GM12891 (cell line): Measurements from ENCODE around the gene SIN3A.

Experiments
- DNase-seq: peaks from one replicate; pipeline ENCODE4 v3.0.0; 2011; ENCODE audit warnings: low spot score; ENCODE audit not compliant: insufficient read length
- FAIRE-seq: peaks from 2 replicates; lab custom pipeline; 2011; peaks lifted over from hg19 to GRCh38; lab: Jason Lieb, UNC
- PAX5 ChIP-seq: IDR thresholded peaks from 2 replicates; pipeline ENCODE4 v1.6.1; 2011; ENCODE audit warnings: low read length, moderate library complexity, mild to moderate bottlenecking; ENCODE audit not compliant: insufficient read depth, severe bottlenecking
- POLR2A ChIP-seq: IDR thresholded peaks from 2 replicates; pipeline ENCODE4 v1.6.1; 2011; ENCODE audit warnings: low read depth, low read length, control low read depth
- POLR2AphosphoS5 ChIP-seq: IDR thresholded peaks from 2 replicates; pipeline ENCODE4 v1.6.1; 2011; ENCODE audit warnings: low read depth, low read length, control low read depth
- POU2F2 ChIP-seq: IDR thresholded peaks from 2 replicates; pipeline ENCODE4 v1.6.1; 2011; ENCODE audit warnings: low read depth, mild to moderate bottlenecking, control low read depth, low read length, moderate library complexity
- SPI1 ChIP-seq: IDR thresholded peaks from 2 replicates; pipeline ENCODE4 v1.6.1; 2011; ENCODE audit warnings: low read depth, low read length, control low read depth
- TAF1 ChIP-seq: IDR thresholded peaks from 2 replicates; pipeline ENCODE4 v1.6.1; 2011; ENCODE audit warnings: low read depth, low read length, control low read depth

Gene SIN3A

DNA sequence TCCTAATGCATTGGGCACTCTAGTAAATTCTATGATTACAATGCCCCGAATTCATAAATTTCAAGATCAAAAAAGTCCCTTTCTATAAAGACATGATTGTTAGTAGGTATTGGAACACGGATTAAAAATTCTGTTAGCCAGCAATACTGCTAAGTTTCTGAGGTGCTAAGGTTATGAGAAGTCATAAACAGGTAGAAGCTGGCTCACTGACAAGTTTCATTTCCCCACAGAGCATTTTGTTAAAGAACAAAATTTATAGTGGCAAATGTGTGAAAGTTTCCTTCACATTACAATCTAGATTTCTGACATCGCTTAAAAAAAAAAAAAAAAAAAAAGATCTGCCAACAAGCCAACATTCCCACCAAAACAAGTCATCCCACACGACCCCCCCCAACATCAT, 70.7 kb downstream of the SIN3A start:
- DNase-seq, result no peak
- TF ChIP-seq POLR2A (no peak), SPI1 (peak; percentile 65), POLR2AphosphoS5 (no peak)
- FAIRE-seq, result no peak

DNA sequence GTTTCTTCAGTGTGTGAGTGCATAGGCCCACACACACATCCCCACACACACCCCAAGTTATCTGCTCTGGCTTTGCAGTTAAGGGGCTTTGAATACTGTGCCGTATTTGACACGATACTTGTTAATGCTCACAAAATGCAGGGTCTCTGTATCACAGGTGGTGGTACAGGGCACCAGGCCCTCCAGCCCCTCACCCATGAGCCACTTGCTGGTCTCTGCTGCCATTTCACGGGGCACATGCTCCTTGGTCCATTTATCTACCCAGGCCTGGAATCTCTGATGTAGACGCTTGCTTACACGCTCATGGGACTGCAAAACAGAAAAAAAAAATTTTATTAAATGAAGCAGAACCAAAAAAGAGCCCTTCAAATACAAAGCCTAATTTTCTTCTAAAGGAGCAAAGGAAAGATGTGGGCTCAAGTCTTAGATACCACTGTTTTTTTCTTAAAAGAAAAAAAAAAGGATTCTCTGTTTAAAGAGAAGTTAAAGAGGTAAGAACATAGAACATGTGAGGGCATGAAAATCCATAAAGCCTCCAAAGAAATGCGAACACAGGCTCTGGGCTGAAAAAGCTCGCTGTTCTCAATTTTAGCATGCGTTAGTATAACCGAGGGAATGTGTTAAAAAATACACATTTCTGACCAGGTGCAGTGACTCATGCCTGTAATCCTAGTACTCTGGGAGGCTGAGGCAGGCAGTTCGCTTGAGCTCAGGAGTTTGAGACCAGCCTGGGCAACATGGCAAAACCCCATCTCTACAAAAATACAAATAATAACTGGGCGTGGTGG, 79.4 kb downstream of the SIN3A start:
- no peak for TF ChIP-seq POLR2AphosphoS5
- TF ChIP-seq PAX5, result no peak
- TF ChIP-seq POLR2A, result no peak
- TF ChIP-seq SPI1, result no peak
- TF ChIP-seq TAF1, result no peak
- TF ChIP-seq POU2F2, result no peak
- FAIRE-seq (no peak), DNase-seq (no peak)

DNA sequence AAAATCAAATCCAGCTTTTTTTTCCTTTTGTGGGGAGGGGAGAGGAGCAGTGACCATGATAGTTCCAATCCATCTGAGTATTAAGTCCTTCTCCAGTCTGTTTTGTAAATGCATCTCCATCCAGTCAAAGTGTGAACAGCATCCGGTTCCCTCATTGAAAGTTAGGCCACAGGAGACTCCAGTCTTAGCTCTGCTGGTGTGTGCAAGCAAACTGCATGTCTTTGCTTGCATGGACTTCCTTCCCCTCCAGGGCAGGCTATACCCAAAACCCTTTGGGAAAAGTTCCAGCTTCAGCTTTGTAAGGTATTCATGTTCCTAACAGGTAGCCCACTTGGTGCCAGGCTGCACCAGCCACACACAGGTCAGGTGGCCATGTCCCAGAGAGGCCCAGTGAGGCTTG, 80.0 kb downstream of the SIN3A start:
- DNase-seq, result no peak
- no peak for FAIRE-seq
- TF ChIP-seq PAX5 (no peak), POLR2A (no peak), POLR2AphosphoS5 (no peak), SPI1 (no peak), TAF1 (no peak), POU2F2 (no peak)

DNA sequence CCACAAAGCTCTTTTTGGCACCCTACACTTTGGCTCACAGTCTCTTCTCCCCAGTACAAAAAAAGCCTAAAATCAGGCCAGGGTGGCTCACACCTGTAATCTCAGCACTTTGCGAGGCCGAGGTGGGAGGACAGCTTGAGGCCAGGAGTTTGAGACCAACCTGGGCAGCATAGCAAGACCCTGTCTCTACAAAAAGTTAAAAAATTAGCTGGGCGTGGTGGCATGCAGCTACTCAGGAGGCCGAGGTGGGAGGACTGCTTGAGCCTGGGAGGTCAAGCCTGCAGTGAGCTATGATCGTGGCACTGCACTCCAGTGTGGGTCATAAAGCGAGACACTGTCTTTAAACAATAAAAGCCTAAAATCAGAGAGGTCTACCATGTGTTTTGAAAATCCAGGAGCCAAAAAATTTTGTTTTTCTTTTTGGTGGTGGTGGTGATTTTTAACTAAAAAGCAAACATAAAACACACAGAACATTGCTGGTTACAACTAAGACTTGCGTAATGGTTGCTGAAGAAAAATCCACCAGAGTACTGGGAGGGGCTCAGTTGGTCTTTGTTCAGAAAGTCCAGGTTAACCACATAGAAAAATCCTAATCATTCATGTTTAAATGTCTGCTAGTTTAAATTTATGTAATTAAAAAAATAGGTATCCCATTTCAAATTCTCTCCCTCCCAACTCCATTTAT, 81.5 kb downstream of the SIN3A start:
- FAIRE-seq (no peak), DNase-seq (no peak)
- TF ChIP-seq POU2F2 (no peak), POLR2A (no peak), PAX5 (no peak), POLR2AphosphoS5 (no peak)

DNA sequence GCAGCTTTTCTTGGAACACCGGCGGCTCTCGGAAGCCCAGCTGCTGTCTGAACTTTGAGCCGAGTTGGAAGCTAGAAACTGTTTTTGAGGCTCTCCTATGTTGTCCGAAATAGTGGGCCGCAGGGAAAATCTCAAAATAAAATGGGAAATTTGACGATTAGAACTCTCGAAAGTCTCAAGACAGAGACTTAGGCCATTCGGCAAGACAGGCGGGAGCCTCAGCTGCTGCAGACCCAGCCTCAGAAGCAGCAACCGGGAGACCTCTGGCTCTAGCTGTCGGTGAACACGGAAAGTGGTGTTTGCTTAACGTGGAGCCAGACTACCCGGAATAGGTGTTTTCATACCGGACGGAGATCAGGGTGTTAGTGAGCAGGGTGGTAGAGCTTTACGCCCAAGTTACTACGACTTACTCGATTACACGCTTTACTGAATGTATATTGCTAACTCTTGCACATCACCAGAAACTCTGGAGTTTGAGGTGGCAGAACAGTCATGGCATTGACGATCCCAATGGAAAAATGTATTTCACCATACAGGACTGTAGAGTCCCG, 82.7 kb downstream of the SIN3A start:
- no peak for TF ChIP-seq POLR2A
- TF ChIP-seq POLR2AphosphoS5, result no peak
- no peak for TF ChIP-seq POU2F2
- TF ChIP-seq SPI1, result no peak
- no peak for TF ChIP-seq PAX5
- TF ChIP-seq TAF1, result no peak
- DNase-seq (peak; percentile 30), FAIRE-seq (peak; percentile 86)

DNA sequence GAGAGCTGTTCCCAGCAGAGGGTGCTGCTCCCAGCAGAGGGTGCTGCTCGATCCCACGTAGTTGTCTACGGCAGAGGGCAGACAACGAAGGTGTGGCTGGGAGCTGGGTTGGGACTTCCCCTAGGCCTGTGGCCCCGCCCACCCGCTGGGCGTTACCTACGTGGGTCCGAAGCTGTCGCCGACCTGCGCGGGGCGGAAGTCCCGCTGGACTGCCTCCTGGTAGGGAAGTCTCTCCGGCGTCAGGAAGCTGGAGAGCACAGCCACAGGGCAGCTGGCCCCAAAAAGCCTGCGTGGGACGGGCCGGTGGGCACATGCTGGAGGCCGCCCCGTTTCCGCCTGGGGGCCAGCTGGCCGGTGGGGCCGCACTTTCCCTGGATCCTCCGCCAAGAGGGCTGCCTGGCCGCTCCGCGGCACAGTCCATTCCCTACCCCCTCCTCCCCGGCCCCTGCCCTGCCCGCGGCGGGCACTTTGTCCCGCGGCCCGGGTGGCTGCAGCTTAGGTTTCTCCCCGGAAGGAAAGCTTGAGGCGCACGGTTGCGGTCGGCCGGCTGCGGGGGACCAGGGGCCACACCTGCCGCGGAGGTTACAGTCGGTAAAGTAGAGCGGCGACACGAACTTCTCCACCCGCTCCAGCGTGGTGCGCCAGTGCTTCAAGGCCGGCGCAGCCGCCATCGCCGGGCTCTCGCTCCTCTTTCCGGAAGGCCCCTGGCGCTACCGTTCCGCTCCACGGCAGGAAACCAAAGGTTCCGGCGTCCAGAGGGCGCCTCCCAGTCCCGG, 83.4 kb downstream of the SIN3A start, which contains the start of gene MAN2C1:
MAN2C1 (minus strand) TSS at position 695 of the 776 bp plus-strand sequence; CDS start at position 671, 24 bp downstream.
- TF ChIP-seq POLR2AphosphoS5, result peak; percentile 97
- peak; percentile 75 for TF ChIP-seq SPI1
- peak; percentile 98 for TF ChIP-seq TAF1
- TF ChIP-seq POU2F2, result peak; percentile 82
- peak; percentile 93 for TF ChIP-seq POLR2A
- TF ChIP-seq PAX5, result peak; percentile 66
- FAIRE-seq, result peak; percentile 99
- peak; percentile 91 for DNase-seq

DNA sequence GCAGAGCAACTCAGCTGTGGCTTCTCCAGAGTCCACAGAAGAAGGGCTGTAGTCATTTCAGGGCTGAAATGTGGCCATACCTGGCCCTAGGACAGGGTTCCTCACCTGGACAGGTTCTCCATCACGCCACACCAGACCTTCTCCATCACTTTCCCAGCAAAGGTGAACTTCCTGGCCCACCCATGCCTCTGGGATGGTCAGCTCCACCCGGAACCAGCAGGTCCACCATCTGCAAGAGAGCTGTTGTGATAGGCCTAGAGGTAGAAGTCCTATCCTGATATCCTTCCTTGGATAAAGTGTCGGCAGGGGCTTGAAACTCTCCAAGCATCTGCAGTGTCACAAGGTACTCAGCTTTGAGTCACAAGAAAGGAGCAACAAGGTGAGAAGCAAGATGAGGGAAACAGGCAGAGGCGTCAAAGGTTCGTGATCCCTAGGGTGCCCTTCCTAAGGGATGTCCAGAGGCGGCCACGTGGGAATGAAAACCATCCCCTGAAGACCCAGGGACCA, 84.0 kb downstream of the SIN3A start:
- DNase-seq (no peak), FAIRE-seq (no peak)
- TF ChIP-seq POLR2AphosphoS5 (no peak), POLR2A (no peak), PAX5 (no peak), SPI1 (no peak), POU2F2 (no peak), TAF1 (no peak)

DNA sequence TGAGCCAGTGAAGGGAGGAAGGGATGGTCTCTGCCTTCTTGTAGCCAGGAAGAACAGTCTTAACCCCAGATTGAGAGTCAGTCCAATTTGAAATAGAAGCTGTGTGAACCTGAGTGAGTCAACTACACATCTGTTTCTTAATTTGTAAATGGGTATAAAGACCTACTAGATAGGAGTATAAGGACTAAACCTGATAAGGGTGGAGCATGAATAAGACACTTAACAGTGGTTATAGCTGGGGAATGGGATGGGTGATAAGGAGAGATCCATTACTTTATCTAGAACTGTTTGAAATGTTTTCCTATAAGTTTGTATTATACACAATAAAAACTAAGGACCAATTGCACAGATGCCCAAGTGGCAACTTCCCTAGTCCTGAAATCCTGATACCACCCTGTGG, 84.5 kb downstream of the SIN3A start:
- TF ChIP-seq PAX5 (no peak), SPI1 (no peak), TAF1 (no peak), POLR2A (no peak), POU2F2 (no peak), POLR2AphosphoS5 (no peak)
- no peak for FAIRE-seq

DNA sequence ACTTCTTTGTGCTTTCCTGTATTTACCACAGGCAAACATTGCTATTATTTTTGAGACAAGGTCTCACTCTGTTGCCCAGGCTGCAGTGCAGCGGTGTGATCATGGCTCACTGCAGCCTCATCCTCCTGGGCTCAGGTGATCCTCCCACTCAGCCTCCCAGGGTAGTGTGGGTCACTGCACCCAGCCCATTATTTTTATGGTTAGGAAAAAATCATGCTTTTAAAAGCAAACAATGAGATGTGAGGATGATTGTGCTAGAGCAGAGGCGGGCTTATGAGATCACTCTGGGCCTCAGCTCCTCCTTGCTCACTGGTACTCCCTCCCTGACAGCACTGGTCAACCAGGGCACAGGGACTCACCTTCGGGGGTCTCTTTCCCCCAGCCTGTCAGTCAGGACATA, 85.3 kb downstream of the SIN3A start:
- no peak for DNase-seq
- FAIRE-seq, result no peak
- TF ChIP-seq TAF1, result no peak
- TF ChIP-seq POLR2AphosphoS5, result no peak
- TF ChIP-seq SPI1, result no peak
- no peak for TF ChIP-seq POLR2A

More for the DNA sequence above, 84.5 kb downstream of the SIN3A start:
- no peak for DNase-seq
